BLaER1 treated with 17β-estradiol and CSF1 and Interleukin-3, amounts not matched to agents 10 nM and 100 nM (cell line): ENCODE measurements around the gene TALDO1.
A peak's percentile ranks its signal among the peaks of the same experiment; 100 is the strongest.

Experiments used
- H3K27ac ChIP-seq, 11 experiments: shearing (Covaris generic); formaldehyde crosslinking; 2 replicates each; pipeline ENCODE4 v1.8.1; 2022
- H3K27me3 ChIP-seq, 11 experiments: shearing (Covaris generic); formaldehyde crosslinking; 2 replicates each; pipeline ENCODE4 v1.8.1; 2022
- H3K36me3 ChIP-seq, 11 experiments: shearing (Covaris generic); formaldehyde crosslinking; 2 replicates each; pipeline ENCODE4 v1.8.1; 2022
- H3K4me1 ChIP-seq, 10 experiments: shearing (Covaris generic); formaldehyde crosslinking; 2 replicates each; pipeline ENCODE4 v1.8.1; 2022
- H3K4me2 ChIP-seq, 11 experiments: shearing (Covaris generic); formaldehyde crosslinking; 2 replicates each; pipeline ENCODE4 v1.8.1; 2022
- H3K4me3 ChIP-seq, 10 experiments: shearing (Covaris generic); formaldehyde crosslinking; 2 replicates each; pipeline ENCODE4 v1.8.1; 2022
- H3K9ac ChIP-seq, 11 experiments: shearing (Covaris generic); formaldehyde crosslinking; 2 replicates each; pipeline ENCODE4 v1.8.1; 2022
- H3K9me3 ChIP-seq, 11 experiments: shearing (Covaris generic); formaldehyde crosslinking; replicated peaks in 1 of 11; 2 replicates each; pipeline ENCODE4 v1.8.1; 2022
- H4K20me1 ChIP-seq, 11 experiments: shearing (Covaris generic); formaldehyde crosslinking; 2 replicates each; pipeline ENCODE4 v1.8.1; 2022
- Cebpa-rat ChIP-seq, 11 experiments: shearing (Covaris generic); IDR thresholded peaks; 2 replicates each; pipeline ENCODE4 v1.8.1; 2022

TALDO1 gene

DNA sequence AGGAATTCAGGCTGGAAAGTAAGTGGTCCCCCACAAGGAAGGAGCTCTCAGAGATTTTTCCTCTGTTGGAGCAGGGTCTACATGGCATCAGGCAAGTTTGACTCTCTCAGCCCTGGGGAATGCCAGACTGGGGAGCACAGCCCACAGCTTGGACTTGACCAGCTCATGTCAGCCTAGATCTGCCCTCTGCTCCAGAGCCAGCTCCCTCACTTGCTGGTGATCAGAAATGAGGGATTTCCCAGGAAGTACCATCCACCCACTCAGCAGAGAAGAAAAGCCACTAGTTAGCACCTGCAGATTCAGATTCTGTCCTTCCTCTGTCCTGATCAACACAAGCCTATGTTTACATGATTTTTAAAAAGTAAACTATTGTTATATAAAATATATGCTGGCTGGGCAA lies 13.0 kb downstream of the TALDO1 start:
- no peak for TF ChIP-seq Cebpa-rat (IDR thresholded peaks at IDR 0.05)
- Histone ChIP-seq H3K27me3 (no peaks in the 10 kb centered on the region), H3K4me1 (peaks cover 0 to 19% (median 2%) of the 10 kb centered on the region in 10 experiments; a peak in 9 of 20 replicates), H3K4me2 (0 out of 22 replicates have a peak overlapping the region, but pooled peaks of 1 of the 11 experiments have one; percentile 14), H4K20me1 (peaks cover 55 to 99% (median 97%) of the 10 kb centered on the region in 11 experiments), H3K27ac (no peak overlapping the region), H3K9me3 (no peaks in the 10 kb centered on the region), H3K4me3 (no peak overlapping the region), H3K9ac (peak overlapping the region in 4 of 11 experiments; percentile 8 to 55 (median 36); a peak in 2 of 22 replicates), H3K36me3 (peaks cover 95 to 98% (median 97%) of the 10 kb centered on the region in 11 experiments)

DNA sequence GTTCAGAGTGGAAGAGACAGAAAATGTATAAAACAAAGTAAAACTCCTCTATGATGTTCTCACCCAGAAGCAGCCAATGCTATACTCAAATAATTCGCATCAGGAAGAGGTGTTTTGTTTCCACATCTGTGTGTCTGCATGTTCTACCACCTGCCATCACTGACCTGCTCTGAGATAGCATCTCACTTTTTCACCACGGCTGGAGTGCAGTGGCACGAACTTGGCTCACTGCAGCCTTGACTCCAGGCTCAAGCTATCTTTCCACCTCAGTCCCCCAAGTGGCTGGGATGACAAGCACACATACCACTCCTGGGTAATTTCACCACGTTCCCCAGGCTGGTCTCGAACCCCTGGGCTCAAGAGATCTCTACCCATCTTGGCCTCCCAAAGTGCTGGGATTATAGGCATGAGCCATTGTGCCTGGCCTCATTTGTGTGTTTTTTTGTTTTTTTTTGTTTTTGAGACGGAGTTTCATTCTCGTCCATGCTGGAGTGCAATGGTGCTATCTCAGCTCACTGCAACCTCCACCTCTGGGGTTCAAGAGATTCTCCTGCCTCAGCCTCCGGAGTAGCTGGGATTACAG lies 14.4 kb downstream of the TALDO1 start:
- Histone ChIP-seq H3K4me2 (no peak overlapping the region), H3K27me3 (no peaks in the 10 kb centered on the region), H3K4me3 (no peak overlapping the region), H3K4me1 (peaks cover 0 to 33% (median 8%) of the 10 kb centered on the region in 10 experiments; a peak in 12 of 20 replicates), H3K9ac (0 out of 22 replicates have a peak overlapping the region, but pooled peaks of 1 of the 11 experiments have one; percentile 3), H3K9me3 (no peaks in the 10 kb centered on the region), H3K36me3 (peaks cover 95 to 98% (median 97%) of the 10 kb centered on the region in 11 experiments), H3K27ac (no peak overlapping the region), H4K20me1 (peaks cover 51 to 99% (median 97%) of the 10 kb centered on the region in 11 experiments)
- TF ChIP-seq Cebpa-rat (IDR thresholded peaks at IDR 0.05) = no peak

DNA sequence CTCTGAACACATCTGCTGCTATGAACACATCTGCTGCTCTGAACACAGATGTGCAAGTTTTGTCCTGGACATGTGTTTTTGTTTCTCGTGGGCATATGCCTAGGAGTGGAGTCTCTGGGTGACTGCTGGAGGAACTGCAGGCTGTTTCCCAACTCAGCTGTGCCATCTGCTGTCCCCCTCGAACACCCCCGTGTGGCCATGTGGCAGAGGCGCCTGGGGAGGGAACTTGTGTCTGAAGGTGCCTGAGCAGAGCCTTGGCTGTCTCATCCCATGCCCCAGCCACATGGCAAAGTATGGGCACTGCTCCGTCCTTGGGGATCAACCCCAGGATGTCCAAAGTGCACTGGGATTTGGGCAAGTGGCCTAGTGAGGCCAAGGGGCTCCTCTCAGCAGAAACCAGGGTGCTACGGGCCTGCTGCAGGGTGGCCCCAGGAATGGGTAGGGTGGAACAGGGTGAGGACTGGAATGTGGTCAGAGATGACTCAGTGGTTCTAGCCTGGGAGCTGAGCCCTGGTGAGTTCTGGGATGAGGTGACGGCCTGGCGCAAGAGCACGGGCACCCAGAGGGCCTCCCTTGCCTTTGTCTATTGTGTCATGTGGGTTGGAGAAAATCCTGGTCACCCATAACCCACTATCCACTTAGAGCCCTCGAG lies 15.3 kb downstream of the TALDO1 start:
- Histone ChIP-seq H3K9ac (peak overlapping the region in 1 of 11 experiments; percentile 10; a peak in 1 of 22 replicates), H3K9me3 (no peaks in the 10 kb centered on the region), H3K4me2 (peak overlapping the region in 2 of 11 experiments; percentile 14 to 18; a peak in 1 of 22 replicates), H3K27me3 (no peaks in the 10 kb centered on the region), H3K36me3 (peaks cover 95 to 98% (median 97%) of the 10 kb centered on the region in 11 experiments), H3K27ac (peak overlapping the region in 5 of 11 experiments; percentile 15 to 45 (median 32); a peak in 5 of 22 replicates), H4K20me1 (peaks cover 54 to 99% (median 97%) of the 10 kb centered on the region in 11 experiments), H3K4me1 (peaks cover 0 to 42% (median 8%) of the 10 kb centered on the region in 10 experiments; a peak in 12 of 20 replicates), H3K4me3 (no peak overlapping the region)
- TF ChIP-seq Cebpa-rat (IDR thresholded peaks at IDR 0.05) = no peak; a peak in 1 of 22 replicates

DNA sequence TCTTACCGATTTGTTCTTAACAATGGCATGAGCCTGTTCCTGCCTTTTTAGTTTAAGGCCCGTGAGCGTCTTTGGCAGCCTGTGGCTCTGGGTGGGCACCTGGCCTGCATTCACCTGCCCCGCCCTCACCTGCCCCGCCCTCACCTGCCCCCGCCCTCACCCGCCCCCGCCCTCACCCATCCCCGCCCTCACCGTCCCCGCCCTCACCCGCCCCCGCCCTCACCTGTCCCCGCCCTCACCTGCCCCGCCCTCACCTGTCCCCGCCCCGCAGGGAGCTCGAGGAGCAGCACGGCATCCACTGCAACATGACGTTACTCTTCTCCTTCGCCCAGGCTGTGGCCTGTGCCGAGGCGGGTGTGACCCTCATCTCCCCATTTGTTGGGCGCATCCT lies 15.8 kb downstream of the TALDO1 start:
- Histone ChIP-seq H3K36me3 (peaks cover 91 to 97% (median 94%) of the 10 kb centered on the region in 11 experiments), H3K9me3 (no peaks in the 10 kb centered on the region), H3K4me3 (no peak overlapping the region), H3K4me1 (peaks cover 0 to 43% (median 8%) of the 10 kb centered on the region in 10 experiments; a peak in 12 of 20 replicates), H4K20me1 (peaks cover 50 to 99% (median 94%) of the 10 kb centered on the region in 11 experiments), H3K27ac (peak overlapping the region in 2 of 11 experiments; percentile 37 to 45; a peak in 1 of 22 replicates), H3K4me2 (no peak overlapping the region), H3K27me3 (no peaks in the 10 kb centered on the region), H3K9ac (no peak overlapping the region)
- TF ChIP-seq Cebpa-rat (IDR thresholded peaks at IDR 0.05) = no peak

DNA sequence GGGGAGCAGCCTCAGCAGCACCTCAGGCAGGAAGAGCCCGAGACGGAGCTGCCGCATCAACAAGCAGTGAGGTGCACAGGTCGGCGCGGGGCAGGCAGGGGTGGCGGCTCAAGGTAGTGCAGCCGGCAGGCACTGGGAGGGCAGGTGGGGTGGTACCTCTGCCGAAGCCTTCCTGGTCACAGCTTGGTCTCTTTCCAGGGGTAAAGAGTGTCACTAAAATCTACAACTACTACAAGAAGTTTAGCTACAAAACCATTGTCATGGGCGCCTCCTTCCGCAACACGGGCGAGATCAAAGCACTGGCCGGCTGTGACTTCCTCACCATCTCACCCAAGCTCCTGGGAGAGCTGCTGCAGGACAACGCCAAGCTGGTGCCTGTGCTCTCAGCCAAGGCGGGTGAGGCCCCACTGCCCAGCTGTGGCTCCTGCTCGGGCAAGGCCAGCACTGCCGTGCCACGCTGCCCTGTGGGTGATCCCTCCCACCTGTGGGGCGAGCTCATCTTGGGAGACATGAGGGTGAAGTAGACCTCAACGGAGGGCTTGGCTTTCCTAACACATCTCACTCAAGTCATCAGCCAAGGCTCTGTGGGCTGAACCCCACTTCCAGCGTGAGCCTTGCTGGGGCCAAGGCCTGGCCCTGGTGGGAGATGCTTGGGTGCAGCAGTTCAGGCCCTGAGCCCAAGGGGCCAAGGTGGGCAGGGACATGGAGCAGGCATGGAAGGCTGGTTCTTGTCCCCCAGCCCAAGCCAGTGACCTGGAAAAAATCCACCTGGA lies 16.5 kb downstream of the TALDO1 start:
- H3K9me3 ChIP-seq = no peaks in the 10 kb centered on the region
- no peak overlapping the region for H3K27ac ChIP-seq
- H4K20me1 ChIP-seq = peaks cover 49 to 99% (median 89%) of the 10 kb centered on the region in 11 experiments
- no peaks in the 10 kb centered on the region for H3K27me3 ChIP-seq
- no peak overlapping the region for H3K4me2 ChIP-seq
- TF ChIP-seq Cebpa-rat (IDR thresholded peaks at IDR 0.05) = no peak
- H3K4me1 ChIP-seq = peaks cover 0 to 43% (median 8%) of the 10 kb centered on the region in 10 experiments; a peak in 12 of 20 replicates
- no peak overlapping the region for H3K4me3 ChIP-seq
- H3K36me3 ChIP-seq = peaks cover 86 to 97% (median 92%) of the 10 kb centered on the region in 11 experiments
- peak overlapping the region in 1 of 11 experiments; percentile 11; a peak in 1 of 22 replicates for H3K9ac ChIP-seq

DNA sequence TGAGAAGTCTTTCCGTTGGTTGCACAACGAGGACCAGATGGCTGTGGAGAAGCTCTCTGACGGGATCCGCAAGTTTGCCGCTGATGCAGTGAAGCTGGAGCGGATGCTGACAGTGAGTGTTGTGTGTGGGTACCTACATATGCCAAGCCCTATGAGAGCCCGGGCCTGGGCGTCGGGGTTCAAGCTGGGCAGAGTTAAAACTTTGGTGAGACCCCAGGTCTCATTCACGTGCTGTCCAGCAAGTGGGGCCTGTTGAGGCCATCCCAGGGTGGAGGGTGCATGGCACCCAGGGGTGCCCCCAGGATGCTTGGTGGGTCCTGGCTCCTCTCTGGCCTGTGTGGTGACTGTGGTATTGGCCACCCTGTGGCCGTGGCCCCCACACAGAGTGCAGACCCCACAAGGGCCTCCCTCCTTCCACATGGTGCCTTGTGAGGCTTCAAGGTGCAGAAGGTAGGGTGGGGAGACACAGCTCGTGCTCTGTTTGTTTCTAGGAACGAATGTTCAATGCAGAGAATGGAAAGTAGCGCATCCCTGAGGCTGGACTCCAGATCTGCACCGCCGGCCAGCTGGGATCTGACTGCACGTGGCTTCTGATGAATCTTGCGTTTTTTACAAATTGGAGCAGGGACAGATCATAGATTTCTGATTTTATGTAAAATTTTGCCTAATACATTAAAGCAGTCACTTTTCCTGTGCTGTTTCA lies 17.2 kb downstream of the TALDO1 start:
- no peaks in the 10 kb centered on the region for H3K9me3 ChIP-seq
- TF ChIP-seq Cebpa-rat (IDR thresholded peaks at IDR 0.05) = no peak
- peaks cover 49 to 99% (median 85%) of the 10 kb centered on the region in 11 experiments for H4K20me1 ChIP-seq
- H3K4me1 ChIP-seq = peaks cover 0 to 43% (median 8%) of the 10 kb centered on the region in 10 experiments; a peak in 12 of 20 replicates
- H3K4me2 ChIP-seq = no peak overlapping the region
- H3K27me3 ChIP-seq = no peaks in the 10 kb centered on the region
- no peak overlapping the region for H3K27ac ChIP-seq
- no peak overlapping the region for H3K4me3 ChIP-seq
- peaks cover 78 to 97% (median 92%) of the 10 kb centered on the region in 11 experiments for H3K36me3 ChIP-seq
- no peak overlapping the region for H3K9ac ChIP-seq

DNA sequence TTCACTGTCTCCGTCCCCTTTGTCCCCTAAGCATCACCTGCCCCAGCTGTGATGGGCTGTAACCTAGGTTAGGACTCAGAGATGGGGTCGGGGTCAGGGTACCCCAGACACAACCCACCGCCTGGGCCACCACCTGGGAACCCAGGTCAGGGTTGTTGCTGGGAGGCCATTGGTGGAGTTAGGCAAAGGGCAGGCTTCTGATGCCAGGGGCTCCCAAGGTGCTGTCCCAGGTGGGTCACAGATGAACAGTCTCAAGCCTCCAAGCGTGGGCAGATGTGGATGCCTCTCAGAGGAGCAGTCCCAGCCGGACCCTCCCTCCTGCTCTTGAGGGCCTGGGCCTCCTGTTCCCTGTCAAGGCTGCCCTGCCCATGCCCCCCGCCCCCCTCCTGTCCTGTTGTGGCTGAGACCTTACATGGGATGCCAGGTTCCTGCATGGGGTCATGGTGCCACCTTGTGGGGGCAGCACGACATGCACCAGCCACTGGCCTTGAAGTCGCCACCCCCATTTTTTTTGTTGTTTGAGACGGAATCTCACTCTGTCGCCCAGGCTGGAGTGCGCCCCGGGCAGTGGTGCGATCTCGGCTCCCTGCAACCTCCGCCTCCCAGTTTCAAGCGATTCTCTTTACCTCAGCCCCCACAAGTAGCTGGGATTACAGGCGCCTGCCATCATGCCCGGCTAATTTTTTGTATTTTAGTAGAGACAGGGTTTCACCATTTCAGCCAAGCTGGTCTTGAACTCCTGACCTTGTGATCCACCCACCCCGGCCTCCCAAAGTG lies 17.9 kb downstream of the TALDO1 start:
- no peak overlapping the region; a peak in 1 of 22 replicates for H3K4me2 ChIP-seq
- H3K4me1 ChIP-seq = peaks cover 0 to 39% (median 8%) of the 10 kb centered on the region in 10 experiments; a peak in 12 of 20 replicates
- peaks cover 78 to 96% (median 90%) of the 10 kb centered on the region in 11 experiments for H3K36me3 ChIP-seq
- H3K27me3 ChIP-seq = no peaks in the 10 kb centered on the region
- H3K4me3 ChIP-seq = no peak overlapping the region
- no peak overlapping the region for H3K27ac ChIP-seq
- no peaks in the 10 kb centered on the region for H3K9me3 ChIP-seq
- peak overlapping the region in 5 of 11 experiments; percentile 22 to 48 (median 27); a peak in 5 of 22 replicates for H3K9ac ChIP-seq
- TF ChIP-seq Cebpa-rat (IDR thresholded peaks at IDR 0.05) = no peak
- peaks cover 52 to 99% (median 83%) of the 10 kb centered on the region in 11 experiments for H4K20me1 ChIP-seq
